Lower leg skin (tissue), 4 donors: Measurements from ENCODE around the gene KMT2C. TPM values are rescaled to one million over a fixed set of nuclear protein-coding genes. Genes with fewer than 3 reads are reported as not detected.
A peak's percentile ranks its signal among the peaks of the same experiment; 100 is the strongest.

Source experiments
- DNase-seq, 2 donors: peaks; one replicate each; pipeline ENCODE4 v3.0.0-alpha.2; 2019; ENCODE audit warnings: low spot score in 2 of 2
- H3K4me3 ChIP-seq: fragments of 200-600 bp; sonication (generic); 2 replicates; pipeline ENCODE4 v1.5.1; 2017; ENCODE audit warnings: mild to moderate bottlenecking, low read depth; ENCODE audit not compliant: poor library complexity, severe bottlenecking
- POLR2A ChIP-seq, 2 donors: fragments of 450-650 bp; IDR thresholded peaks; one replicate each; pipeline ENCODE4 v1.6.1; 2016 to 2017; ENCODE audit warnings: antibody characterized with exemption in 2 of 2, mild to moderate bottlenecking in 1 of 2, moderate library complexity in 1 of 2
- WGBS, 2 donors: methylation state at CpG; one replicate each; pipeline ENCODE4 v1.1.5; 2018; 5-methylcytosine and 5-hydroxymethylcytosine counted together
- intact Hi-C: fragments of 100-400 bp; cut with DNase I; formaldehyde crosslinking; loops from one replicate; pipeline ENCODE4 v1.15.0; 2023; ENCODE audit warnings: low total_unique reads
- total RNA-seq, 4 donors: library from RNA; depleted of rRNA; stranded (reverse); fragments of >200 nt; gene quantifications; one replicate each; pipeline ENCODE4 v1.1.0, GENCODE V29; 2016
- TF ChIP-seq, protein P1 (sequence below), 3 donors: fragments of 450-650 bp; IDR thresholded peaks; one replicate each; pipeline ENCODE4 v1.5.1; 2016; ENCODE audit warnings: antibody characterized with exemption in 3 of 3, mild to moderate bottlenecking in 3 of 3, moderate library complexity in 2 of 3

The KMT2C gene
- total RNA-seq, 4 donors from 2014 or later, result 64.6 to 79.3 (median 74.7) TPM

DNA sequence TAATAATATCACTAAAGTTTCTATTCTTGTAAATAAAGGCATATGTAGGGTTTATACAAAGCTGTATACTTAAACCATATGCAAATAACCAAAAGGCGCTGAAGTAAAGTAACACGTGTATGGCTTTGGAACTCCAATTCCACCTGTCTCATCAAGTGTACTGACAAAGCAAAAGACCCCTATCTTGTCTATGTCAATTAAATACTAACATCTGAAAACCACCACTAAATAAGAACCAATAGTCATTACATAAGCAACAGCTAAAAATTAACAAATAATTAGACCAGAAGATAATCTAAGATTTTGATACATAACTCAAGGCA, 93.9 kb downstream of the KMT2C start:
- TF ChIP-seq, protein P1, sequence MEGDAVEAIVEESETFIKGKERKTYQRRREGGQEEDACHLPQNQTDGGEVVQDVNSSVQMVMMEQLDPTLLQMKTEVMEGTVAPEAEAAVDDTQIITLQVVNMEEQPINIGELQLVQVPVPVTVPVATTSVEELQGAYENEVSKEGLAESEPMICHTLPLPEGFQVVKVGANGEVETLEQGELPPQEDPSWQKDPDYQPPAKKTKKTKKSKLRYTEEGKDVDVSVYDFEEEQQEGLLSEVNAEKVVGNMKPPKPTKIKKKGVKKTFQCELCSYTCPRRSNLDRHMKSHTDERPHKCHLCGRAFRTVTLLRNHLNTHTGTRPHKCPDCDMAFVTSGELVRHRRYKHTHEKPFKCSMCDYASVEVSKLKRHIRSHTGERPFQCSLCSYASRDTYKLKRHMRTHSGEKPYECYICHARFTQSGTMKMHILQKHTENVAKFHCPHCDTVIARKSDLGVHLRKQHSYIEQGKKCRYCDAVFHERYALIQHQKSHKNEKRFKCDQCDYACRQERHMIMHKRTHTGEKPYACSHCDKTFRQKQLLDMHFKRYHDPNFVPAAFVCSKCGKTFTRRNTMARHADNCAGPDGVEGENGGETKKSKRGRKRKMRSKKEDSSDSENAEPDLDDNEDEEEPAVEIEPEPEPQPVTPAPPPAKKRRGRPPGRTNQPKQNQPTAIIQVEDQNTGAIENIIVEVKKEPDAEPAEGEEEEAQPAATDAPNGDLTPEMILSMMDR (IDR thresholded peaks at IDR 0.05), result no peak
- TF ChIP-seq POLR2A (IDR thresholded peaks at IDR 0.05), result no peak
- intact Hi-C loops, result no loop called here
- DNase-seq, result no peak
- 93 to 97% methylated on average over 2 of the region's 2 CpGs for WGBS, 2 donors
- no peak overlapping the region for H3K4me3 ChIP-seq

DNA sequence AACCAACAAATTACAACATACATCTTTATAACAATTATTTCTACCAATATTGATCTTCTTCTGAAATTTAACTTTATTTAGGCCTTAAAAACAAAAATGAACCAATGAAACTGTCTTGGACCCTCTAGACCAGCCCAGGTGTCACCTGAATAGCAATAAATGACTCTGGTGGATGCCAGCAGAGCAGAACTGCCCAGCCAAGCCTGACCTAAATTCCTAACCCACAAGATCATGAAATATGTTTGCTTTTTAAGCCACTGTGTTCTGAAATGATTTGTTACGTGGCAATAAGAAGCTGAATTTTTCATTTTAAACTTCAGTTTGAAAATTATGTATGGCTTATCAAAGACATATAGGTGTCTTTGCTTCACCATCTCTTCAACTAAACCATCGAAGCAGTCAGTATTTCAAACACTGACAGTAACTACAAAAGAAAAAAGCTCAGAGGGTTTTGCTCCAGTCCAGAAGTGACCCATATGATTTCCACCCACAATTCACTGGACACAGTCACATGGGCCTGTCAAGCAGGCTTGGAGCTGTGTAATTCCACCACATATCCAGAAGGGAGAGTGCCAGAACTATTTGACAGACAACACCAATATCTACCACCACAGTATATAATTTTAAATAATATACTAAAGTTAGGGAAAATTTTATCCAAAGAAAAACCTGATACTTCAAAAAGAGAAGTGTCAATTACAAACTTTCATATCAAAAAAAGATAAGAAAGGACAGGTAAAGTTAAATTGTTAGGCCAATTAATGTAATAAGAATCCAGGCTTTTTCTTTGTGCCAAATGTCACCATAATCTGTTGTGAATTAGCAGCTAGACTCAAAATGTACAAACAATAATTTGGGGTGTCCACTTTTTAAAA, 94.5 kb downstream of the KMT2C start:
- no peak overlapping the region for H3K4me3 ChIP-seq
- TF ChIP-seq, protein P1 (IDR thresholded peaks at IDR 0.05), result no peak
- no peak for TF ChIP-seq POLR2A (IDR thresholded peaks at IDR 0.05)
- peak in 1 of 2 donors; percentile 20 for DNase-seq
- intact Hi-C loops, result no loop called here
- 70% methylated on average over 2 of the region's 2 CpGs for WGBS, 2 donors

DNA sequence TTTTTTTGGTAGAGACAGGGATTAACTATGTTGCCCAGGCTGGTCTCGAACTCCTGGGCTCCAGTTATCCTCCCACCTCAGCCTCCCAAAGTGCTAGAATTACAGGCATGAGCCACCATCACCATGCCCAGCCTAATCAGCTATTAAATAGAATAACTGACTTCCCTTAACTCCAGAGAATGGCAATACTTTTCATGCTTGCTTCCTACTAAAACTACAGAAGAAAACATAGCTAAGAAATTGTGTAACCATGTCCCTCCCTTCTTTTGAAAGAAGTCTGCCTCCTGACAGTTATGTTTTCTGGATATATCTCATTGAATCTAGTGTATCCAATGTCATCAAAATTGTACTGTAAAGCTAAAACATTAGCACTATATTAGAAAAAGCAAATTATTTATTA, 95.6 kb downstream of the KMT2C start:
- intact Hi-C loops, result no loop called here
- 93 to 94% methylated on average over 1 of the region's 1 CpG for WGBS, 2 donors
- no peak for TF ChIP-seq POLR2A (IDR thresholded peaks at IDR 0.05)
- TF ChIP-seq, protein P1 (IDR thresholded peaks at IDR 0.05), result no peak
- no peak overlapping the region for H3K4me3 ChIP-seq
- DNase-seq, result no peak

DNA sequence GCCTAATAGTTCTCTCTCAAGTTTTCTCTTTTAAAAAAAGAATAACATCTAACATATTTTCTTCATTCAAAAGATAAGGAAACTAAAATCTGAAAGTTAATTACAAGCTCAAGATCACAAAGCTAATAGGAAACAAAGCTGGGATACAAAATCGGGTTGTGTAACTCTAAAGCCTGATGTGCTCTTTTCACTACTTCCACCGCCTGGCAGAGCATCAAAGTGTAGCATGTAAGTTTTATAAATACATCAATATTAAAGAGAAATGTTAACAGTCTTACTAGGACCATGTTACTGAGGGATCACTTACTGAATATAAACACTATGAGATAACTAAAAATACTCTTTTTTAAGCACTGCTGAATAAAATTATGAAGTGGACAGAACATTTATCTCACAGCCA, 97.2 kb downstream of the KMT2C start:
- no peak for DNase-seq
- TF ChIP-seq, protein P1 (IDR thresholded peaks at IDR 0.05), result no peak
- TF ChIP-seq POLR2A (IDR thresholded peaks at IDR 0.05), result no peak
- WGBS, 2 donors, result 45 to 55% methylated on average over 2 of the region's 2 CpGs
- intact Hi-C loops, result no loop called here
- no peak overlapping the region for H3K4me3 ChIP-seq

DNA sequence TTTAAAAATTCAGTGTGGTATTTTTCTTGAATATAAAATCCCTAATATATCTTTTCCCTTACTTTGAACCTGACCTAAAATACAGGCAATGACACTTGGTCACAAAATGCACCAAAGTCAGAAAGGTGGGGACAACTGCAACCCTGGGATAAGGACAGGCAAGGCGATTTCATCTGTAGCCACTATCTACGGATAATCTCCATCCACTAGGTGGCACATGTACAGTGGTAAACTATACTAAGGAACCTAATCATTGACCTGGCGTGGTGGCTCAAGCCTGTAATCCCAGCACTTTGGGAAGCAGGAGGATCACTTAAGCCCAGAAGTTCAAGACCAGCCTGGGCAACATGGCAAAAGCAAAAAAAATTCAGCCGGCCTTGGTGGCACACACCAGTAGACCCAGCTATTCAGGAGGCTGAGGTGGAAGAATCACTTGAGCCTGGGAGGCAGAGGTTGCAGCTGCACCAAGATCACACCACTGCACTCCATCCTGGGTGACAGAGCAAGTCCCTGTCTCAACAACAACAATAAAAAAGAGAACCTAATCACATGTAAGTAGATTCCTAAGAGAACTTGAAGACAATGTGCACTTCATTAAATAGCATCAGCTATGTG, 98.9 kb downstream of the KMT2C start:
- WGBS, 2 donors, result 53 to 55% methylated on average over 4 of the region's 4 CpGs
- intact Hi-C loops, result no loop called here
- no peak overlapping the region for H3K4me3 ChIP-seq
- TF ChIP-seq, protein P1 (IDR thresholded peaks at IDR 0.05), result no peak
- no peak for TF ChIP-seq POLR2A (IDR thresholded peaks at IDR 0.05)
- DNase-seq, result no peak
